ENCODE measurements around the gene NOP9.

- TF ChIP-seq POLR2A (IDR thresholded peaks at IDR 0.05) (no peak), CTCF (IDR thresholded peaks at IDR 0.05) (no peak)
Observed at GRCh38 chr14:24338843-24339242, 39.2 kb downstream of the NOP9 start.

All from suprapubic skin (tissue), 3 donors.